ENCODE results near the gene TNFSF13. TPM values are rescaled to one million over a fixed set of nuclear protein-coding genes. Genes with fewer than 3 reads are reported as not detected.
A peak's percentile ranks its signal among the peaks of the same experiment; 100 is the strongest.

Gene TNFSF13
- total RNA-seq, 1 experiment from 2014 or later, result 3.2 TPM

DNA sequence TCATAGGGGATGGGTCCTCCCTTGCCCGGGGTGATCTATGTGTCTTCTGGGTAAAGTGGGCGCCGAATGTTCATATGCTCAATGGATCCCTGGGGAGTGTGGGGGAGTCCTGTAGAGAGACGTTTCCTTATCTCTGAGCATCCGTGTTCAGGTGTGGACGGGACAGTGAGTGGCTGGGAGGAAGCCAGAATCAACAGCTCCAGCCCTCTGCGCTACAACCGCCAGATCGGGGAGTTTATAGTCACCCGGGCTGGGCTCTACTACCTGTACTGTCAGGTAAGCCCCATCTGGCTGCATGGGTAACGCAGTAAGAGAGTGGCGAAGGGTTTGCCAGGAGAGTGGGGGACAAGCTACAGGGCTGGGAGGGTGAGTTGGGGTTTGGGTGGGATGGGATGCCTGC is 1.9 kb upstream of the TNFSF13 start (continued):
- TF ChIP-seq, protein P1, sequence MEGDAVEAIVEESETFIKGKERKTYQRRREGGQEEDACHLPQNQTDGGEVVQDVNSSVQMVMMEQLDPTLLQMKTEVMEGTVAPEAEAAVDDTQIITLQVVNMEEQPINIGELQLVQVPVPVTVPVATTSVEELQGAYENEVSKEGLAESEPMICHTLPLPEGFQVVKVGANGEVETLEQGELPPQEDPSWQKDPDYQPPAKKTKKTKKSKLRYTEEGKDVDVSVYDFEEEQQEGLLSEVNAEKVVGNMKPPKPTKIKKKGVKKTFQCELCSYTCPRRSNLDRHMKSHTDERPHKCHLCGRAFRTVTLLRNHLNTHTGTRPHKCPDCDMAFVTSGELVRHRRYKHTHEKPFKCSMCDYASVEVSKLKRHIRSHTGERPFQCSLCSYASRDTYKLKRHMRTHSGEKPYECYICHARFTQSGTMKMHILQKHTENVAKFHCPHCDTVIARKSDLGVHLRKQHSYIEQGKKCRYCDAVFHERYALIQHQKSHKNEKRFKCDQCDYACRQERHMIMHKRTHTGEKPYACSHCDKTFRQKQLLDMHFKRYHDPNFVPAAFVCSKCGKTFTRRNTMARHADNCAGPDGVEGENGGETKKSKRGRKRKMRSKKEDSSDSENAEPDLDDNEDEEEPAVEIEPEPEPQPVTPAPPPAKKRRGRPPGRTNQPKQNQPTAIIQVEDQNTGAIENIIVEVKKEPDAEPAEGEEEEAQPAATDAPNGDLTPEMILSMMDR (IDR thresholded peaks at IDR 0.05), result no peak
- TF ChIP-seq OVOL2 (CRISPR knock-in tag; IDR thresholded peaks at IDR 0.05; ENCODE audit: borderline replicate concordance), result no peak
- TF ChIP-seq SMAD3 (CRISPR knock-in tag; IDR thresholded peaks at IDR 0.05; ENCODE audit: borderline replicate concordance), result no peak

- Mint-ChIP-seq H3K36me3 (no peaks in the 10 kb centered on the region), H3K4me1 (peaks cover 53% of the 10 kb centered on the region), H3K27ac (no peak overlapping the region), H3K4me3 (peak overlapping the region; percentile 25; the same call in 1 of the 2 replicates), H3K27me3 (ENCODE audit: low read depth) (no peaks in the 10 kb centered on the region; the same call in 1 of the 2 replicates), H3K9me3 (no peaks in the 10 kb centered on the region)
- ChIA-PET POLR2A (interaction anchor here (0.8 to 1.2 kb wide), 2 partner anchors 15 to 20 kb away, joined by 3 to 4 read pairs; no protein-coding TSS in a partner anchor), CTCF (interaction anchor here (0.6 to 3.3 kb wide), 24 partner anchors 9 to 522 kb away, joined by 3 to 31 read pairs (median 5); partner anchors contain the start of genes CHRNB1, FGF11, FXR2 and PLSCR3)
- DNase-seq (ENCODE audit: low spot score), result no peak
- ATAC-seq, result no peak; the same call in 1 of the 2 replicates
- TF ChIP-seq ZNF121 (CRISPR knock-in tag; IDR thresholded peaks at IDR 0.05), result 0 out of 2 replicates have a peak, but pooled peaks have one; percentile 63
- TF ChIP-seq NR3C1 (CRISPR knock-in tag; conservative IDR thresholded peaks at IDR 0.05; ENCODE audit: low read depth), result no peak
These were observed 1.3 kb upstream of the TNFSF13 start for GRCh38 chr17:7557147-7557764.

DNA sequence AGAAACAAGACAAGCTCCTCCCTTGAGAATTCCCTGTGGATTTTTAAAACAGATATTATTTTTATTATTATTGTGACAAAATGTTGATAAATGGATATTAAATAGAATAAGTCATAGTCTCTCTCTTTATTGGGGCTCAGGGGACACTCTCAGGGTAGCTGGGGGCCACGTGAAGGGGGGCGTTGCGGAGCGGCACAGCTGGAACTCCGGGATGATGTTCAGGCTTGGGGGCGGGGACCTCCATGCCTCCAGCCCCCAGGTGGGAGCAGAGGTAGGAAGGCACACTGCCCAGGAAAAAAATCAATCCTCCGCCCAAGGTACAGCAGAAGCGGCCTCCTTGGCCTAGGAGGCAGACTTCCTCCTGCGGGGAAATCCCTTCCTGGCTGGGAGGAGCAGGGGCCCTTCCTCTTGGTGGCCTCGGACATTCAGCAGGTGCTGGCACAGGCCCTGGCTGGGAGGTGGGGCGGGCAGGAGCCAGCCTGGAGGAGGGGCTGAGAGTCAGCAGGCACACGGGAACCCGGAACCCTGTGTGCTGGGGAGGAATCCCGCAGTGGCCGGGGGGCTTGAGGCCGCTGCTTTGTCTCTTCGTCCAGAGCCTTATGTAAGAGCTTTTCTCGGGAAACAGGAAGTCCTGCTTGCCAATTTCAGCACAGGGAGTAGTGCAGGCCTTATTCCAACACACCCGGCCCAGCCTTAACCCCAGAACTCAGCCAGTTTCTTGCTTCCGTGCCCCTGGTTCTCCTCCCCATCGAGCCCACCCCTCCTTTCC is 591 bp upstream of the TNFSF13 start:
- TF ChIP-seq ETV6 (CRISPR knock-in tag; IDR thresholded peaks at IDR 0.05) (peak; percentile 66; the same call in 1 of the 2 replicates), SP1 (CRISPR knock-in tag; conservative IDR thresholded peaks at IDR 0.05) (peak; percentile 54; the same call in 1 of the 2 replicates), MAX (CRISPR knock-in tag; IDR thresholded peaks at IDR 0.05) (peak; percentile 66; the same call in 1 of the 2 replicates), ATF6 (CRISPR knock-in tag; IDR thresholded peaks at IDR 0.05) (no peak)
- TF ChIP-seq, protein P2, sequence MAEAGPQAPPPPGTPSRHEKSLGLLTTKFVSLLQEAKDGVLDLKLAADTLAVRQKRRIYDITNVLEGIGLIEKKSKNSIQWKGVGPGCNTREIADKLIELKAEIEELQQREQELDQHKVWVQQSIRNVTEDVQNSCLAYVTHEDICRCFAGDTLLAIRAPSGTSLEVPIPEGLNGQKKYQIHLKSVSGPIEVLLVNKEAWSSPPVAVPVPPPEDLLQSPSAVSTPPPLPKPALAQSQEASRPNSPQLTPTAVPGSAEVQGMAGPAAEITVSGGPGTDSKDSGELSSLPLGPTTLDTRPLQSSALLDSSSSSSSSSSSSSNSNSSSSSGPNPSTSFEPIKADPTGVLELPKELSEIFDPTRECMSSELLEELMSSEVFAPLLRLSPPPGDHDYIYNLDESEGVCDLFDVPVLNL (CRISPR knock-in tag; IDR thresholded peaks at IDR 0.05; ENCODE audit: borderline replicate concordance, low read depth), result no peak
- TF ChIP-seq, protein P3, sequence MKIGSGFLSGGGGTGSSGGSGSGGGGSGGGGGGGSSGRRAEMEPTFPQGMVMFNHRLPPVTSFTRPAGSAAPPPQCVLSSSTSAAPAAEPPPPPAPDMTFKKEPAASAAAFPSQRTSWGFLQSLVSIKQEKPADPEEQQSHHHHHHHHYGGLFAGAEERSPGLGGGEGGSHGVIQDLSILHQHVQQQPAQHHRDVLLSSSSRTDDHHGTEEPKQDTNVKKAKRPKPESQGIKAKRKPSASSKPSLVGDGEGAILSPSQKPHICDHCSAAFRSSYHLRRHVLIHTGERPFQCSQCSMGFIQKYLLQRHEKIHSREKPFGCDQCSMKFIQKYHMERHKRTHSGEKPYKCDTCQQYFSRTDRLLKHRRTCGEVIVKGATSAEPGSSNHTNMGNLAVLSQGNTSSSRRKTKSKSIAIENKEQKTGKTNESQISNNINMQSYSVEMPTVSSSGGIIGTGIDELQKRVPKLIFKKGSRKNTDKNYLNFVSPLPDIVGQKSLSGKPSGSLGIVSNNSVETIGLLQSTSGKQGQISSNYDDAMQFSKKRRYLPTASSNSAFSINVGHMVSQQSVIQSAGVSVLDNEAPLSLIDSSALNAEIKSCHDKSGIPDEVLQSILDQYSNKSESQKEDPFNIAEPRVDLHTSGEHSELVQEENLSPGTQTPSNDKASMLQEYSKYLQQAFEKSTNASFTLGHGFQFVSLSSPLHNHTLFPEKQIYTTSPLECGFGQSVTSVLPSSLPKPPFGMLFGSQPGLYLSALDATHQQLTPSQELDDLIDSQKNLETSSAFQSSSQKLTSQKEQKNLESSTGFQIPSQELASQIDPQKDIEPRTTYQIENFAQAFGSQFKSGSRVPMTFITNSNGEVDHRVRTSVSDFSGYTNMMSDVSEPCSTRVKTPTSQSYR (CRISPR knock-in tag; IDR thresholded peaks at IDR 0.05), result peak; percentile 80; the same call in 1 of the 2 replicates
- ATAC-seq (peak; percentile 38), DNase-seq (ENCODE audit: low spot score) (peak; percentile 75)
- peaks cover 4% of the 10 kb centered on the region; the same call in 1 of the 2 replicates for H3K36me3 Mint-ChIP-seq
- CTCF ChIA-PET, result interaction anchor here (0.6 to 3.3 kb wide), 24 partner anchors 8 to 521 kb away, joined by 3 to 31 read pairs (median 5); partner anchors contain the start of genes CHRNB1, FGF11, FXR2 and PLSCR3
- H3K4me1 Mint-ChIP-seq, result peaks cover 60% of the 10 kb centered on the region
- peak overlapping the region; percentile 57 for H3K4me3 Mint-ChIP-seq
- POLR2A ChIA-PET, result interaction anchor here (0.8 to 1.2 kb wide), 2 partner anchors 14 to 19 kb away, joined by 3 to 4 read pairs; no protein-coding TSS in a partner anchor
- H3K27ac Mint-ChIP-seq, result peak overlapping the region; percentile 92
- H3K27me3 Mint-ChIP-seq (ENCODE audit: low read depth), result no peaks in the 10 kb centered on the region; the same call in 1 of the 2 replicates
- no peaks in the 10 kb centered on the region for H3K9me3 Mint-ChIP-seq
